Measurements from ENCODE around the gene TRMT2A.

DNA sequence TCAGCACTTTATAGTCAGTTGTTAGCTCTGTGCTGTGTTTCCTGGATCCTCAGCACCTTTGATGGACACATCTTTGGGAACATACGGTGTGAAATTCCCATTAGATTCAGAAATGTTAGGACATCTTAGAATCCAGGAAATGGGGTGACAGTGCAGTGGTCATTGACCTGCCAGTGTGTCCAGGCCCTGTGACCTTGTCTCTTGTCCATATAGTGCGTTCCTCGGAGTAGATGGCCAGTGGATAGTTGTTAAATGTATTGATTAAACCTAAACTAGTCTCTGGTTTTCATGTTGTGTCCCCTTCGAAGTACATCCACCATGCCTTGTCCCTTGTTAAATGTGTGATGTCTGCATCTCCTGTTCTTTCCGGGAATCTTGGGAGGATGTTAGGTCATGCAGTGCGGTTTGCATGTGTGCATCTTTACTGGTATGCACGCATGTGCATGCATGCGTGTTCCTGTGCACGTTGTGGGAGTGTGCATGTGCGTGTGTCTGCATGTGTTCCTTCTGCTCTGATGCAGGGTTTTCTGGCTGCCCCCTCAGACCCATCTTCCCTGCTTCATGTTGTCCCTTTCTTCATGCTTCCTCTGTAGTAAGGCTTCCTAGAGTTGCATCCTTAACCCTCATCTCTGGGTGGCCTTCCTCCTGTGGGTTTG lies 33.0 kb downstream of the TRMT2A start:
- TF ChIP-seq, protein P1, sequence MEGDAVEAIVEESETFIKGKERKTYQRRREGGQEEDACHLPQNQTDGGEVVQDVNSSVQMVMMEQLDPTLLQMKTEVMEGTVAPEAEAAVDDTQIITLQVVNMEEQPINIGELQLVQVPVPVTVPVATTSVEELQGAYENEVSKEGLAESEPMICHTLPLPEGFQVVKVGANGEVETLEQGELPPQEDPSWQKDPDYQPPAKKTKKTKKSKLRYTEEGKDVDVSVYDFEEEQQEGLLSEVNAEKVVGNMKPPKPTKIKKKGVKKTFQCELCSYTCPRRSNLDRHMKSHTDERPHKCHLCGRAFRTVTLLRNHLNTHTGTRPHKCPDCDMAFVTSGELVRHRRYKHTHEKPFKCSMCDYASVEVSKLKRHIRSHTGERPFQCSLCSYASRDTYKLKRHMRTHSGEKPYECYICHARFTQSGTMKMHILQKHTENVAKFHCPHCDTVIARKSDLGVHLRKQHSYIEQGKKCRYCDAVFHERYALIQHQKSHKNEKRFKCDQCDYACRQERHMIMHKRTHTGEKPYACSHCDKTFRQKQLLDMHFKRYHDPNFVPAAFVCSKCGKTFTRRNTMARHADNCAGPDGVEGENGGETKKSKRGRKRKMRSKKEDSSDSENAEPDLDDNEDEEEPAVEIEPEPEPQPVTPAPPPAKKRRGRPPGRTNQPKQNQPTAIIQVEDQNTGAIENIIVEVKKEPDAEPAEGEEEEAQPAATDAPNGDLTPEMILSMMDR (conservative IDR thresholded peaks at IDR 0.05; ENCODE audit: low read length): no peak
- no peak for TF ChIP-seq EZH2phosphoT487 (IDR thresholded peaks at IDR 0.05; ENCODE audit: borderline replicate concordance, low read depth, low read length)

All from OCI-LY7 (cell line).